A673 (cell line): ENCODE measurements around the gene ZNF219.

Source experiments
- CTCF ChIP-seq: fragments of 300-800, 200-600 bp; sonication (generic); conservative IDR thresholded peaks from 2 replicates; pipeline ENCODE4 v1.5.1; 2017; ENCODE audit warnings: low read depth, mild to moderate bottlenecking, antibody characterized with exemption, low read length, moderate library complexity, mixed read lengths
- EZH2 ChIP-seq: fragments of 200-600 bp; sonication (generic); IDR thresholded peaks from 2 replicates; pipeline ENCODE4 v1.6.1; 2017; ENCODE audit warnings: borderline replicate concordance, low read depth, mild to moderate bottlenecking, mixed read lengths, antibody characterized with exemption, low read length; ENCODE audit not compliant: poor library complexity, severe bottlenecking

- TF ChIP-seq CTCF = no peak
- no peak for TF ChIP-seq EZH2
Observed at GRCh38 chr14:21060614-21061346, 37.7 kb downstream of the ZNF219 start.
